PFSK-1 (cell line): ENCODE data around the gene FKBP11.

Experiments
- POLR2AphosphoS5 ChIP-seq: IDR thresholded peaks from 2 replicates; pipeline ENCODE4 v1.6.1; 2012; ENCODE audit warnings: low read depth, mild to moderate bottlenecking, control low read depth, low read length, moderate library complexity
- TAF1 ChIP-seq: IDR thresholded peaks from 2 replicates; pipeline ENCODE4 v1.6.1; 2012; ENCODE audit warnings: low read length, control low read depth, borderline replicate concordance; ENCODE audit not compliant: insufficient read depth
- TF ChIP-seq, protein P1 (sequence below), 2 experiments: IDR thresholded peaks; 2 replicates each; pipeline versions ENCODE4 v1.6.1 to v1.8.0; 2011 to 2012; ENCODE audit warnings: low read depth in 2 of 2, low read length in 2 of 2, control low read depth in 1 of 2, inconsistent platforms in 1 of 2, mild to moderate bottlenecking in 1 of 2, moderate library complexity in 1 of 2; ENCODE audit not compliant: insufficient read depth in 1 of 2

DNA sequence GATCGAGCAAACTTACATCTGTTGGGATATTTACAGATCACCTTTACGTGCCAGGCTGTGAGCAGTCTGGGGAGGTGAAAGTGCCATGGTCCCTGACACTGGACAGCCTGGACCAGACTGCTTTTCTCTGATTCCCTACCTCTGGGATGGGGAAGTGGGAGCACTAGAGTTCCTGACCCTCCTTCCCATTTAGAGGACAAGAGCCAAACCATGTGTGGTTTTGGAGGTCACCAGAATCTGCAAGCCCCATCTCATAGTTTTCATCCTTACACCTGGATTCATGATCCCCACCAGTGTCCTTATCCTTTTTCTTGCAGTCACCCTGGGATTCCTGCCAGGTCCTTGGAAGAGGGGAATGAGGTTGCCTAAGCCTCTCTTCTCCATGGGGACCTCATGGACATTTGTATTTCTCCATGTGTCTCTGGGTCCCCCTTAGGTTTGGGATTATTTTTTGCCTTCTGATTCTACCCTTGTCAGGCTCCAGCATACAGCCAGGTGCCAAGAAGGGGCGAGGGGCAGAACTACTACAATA, 47.7 kb upstream of the FKBP11 start:
- TF ChIP-seq, protein P1, sequence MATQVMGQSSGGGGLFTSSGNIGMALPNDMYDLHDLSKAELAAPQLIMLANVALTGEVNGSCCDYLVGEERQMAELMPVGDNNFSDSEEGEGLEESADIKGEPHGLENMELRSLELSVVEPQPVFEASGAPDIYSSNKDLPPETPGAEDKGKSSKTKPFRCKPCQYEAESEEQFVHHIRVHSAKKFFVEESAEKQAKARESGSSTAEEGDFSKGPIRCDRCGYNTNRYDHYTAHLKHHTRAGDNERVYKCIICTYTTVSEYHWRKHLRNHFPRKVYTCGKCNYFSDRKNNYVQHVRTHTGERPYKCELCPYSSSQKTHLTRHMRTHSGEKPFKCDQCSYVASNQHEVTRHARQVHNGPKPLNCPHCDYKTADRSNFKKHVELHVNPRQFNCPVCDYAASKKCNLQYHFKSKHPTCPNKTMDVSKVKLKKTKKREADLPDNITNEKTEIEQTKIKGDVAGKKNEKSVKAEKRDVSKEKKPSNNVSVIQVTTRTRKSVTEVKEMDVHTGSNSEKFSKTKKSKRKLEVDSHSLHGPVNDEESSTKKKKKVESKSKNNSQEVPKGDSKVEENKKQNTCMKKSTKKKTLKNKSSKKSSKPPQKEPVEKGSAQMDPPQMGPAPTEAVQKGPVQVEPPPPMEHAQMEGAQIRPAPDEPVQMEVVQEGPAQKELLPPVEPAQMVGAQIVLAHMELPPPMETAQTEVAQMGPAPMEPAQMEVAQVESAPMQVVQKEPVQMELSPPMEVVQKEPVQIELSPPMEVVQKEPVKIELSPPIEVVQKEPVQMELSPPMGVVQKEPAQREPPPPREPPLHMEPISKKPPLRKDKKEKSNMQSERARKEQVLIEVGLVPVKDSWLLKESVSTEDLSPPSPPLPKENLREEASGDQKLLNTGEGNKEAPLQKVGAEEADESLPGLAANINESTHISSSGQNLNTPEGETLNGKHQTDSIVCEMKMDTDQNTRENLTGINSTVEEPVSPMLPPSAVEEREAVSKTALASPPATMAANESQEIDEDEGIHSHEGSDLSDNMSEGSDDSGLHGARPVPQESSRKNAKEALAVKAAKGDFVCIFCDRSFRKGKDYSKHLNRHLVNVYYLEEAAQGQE (IDR thresholded peaks at IDR 0.05; ENCODE audit: insufficient read depth in 1 of 2, low read depth in 2 of 2, low read length in 2 of 2), result no peak
- TF ChIP-seq POLR2AphosphoS5 (no peak), TAF1 (no peak)
